Loucy (cell line): ENCODE results near the gene BMP8B.
"Not testable (repeated sequence)": the region's sequence is repeated elsewhere in the genome, so short reads cannot be mapped to it uniquely, and the experiment has no call there.

Experiments
- H2AFZ ChIP-seq: fragments of 200-600 bp; sonication (generic); 2 replicates; pipeline ENCODE4 v1.6.0; 2016; ENCODE audit warnings: antibody characterized with exemption, mild to moderate bottlenecking, low read length, moderate library complexity
- H3F3A ChIP-seq: fragments of 200-600 bp; 2 replicates; pipeline ENCODE4 v1.6.0; 2016; ENCODE audit warnings: antibody characterized with exemption, low read depth, mild to moderate bottlenecking
- H3K27me3 ChIP-seq: fragments of 200-600 bp; sonication (generic); 2 replicates; pipeline ENCODE4 v1.6.1; 2014; ENCODE audit warnings: low read length, mild to moderate bottlenecking; ENCODE audit not compliant: insufficient read depth, poor library complexity, severe bottlenecking
- H3K36me3 ChIP-seq: fragments of 200-600 bp; sonication (generic); 2 replicates; pipeline ENCODE4 v1.6.1; 2016; ENCODE audit warnings: low read length; ENCODE audit not compliant: insufficient read depth
- H3K4me1 ChIP-seq: fragments of 200-600 bp; sonication (generic); 2 replicates; pipeline ENCODE4 v1.5.1; 2014; ENCODE audit warnings: low read length, mild to moderate bottlenecking; ENCODE audit not compliant: insufficient read depth, poor library complexity, severe bottlenecking
- H3K4me2 ChIP-seq: fragments of 200-600 bp; sonication (generic); 2 replicates; pipeline ENCODE4 v1.6.0; 2014; ENCODE audit warnings: antibody characterized with exemption, low read length, low read depth, mild to moderate bottlenecking; ENCODE audit not compliant: poor library complexity, severe bottlenecking
- H3K4me3 ChIP-seq: fragments of 200-600 bp; sonication (generic); 2 replicates; pipeline ENCODE4 v1.5.1; 2014; ENCODE audit warnings: low read length, mild to moderate bottlenecking, mixed read lengths; ENCODE audit not compliant: poor library complexity, severe bottlenecking
- H3K79me2 ChIP-seq: fragments of 200-600 bp; sonication (generic); 2 replicates; pipeline ENCODE4 v1.6.1; 2014; ENCODE audit warnings: low read length; ENCODE audit not compliant: insufficient read depth
- H3K9ac ChIP-seq: fragments of 200-600 bp; sonication (generic); 2 replicates; pipeline ENCODE4 v1.6.0; 2014; ENCODE audit warnings: mild to moderate bottlenecking, low read depth, low read length, moderate library complexity; ENCODE audit not compliant: poor library complexity, severe bottlenecking
- H3K9me2 ChIP-seq: fragments of 200-600 bp; sonication (generic); replicated peaks from 2 replicates; pipeline ENCODE4 v1.6.1; 2016; ENCODE audit warnings: low read depth, low read length, mixed read lengths
- H3K9me3 ChIP-seq: fragments of 200-600 bp; sonication (generic); 2 replicates; pipeline ENCODE4 v1.6.1; 2014; ENCODE audit warnings: mild to moderate bottlenecking, antibody characterized with exemption, low read length, low read depth; ENCODE audit not compliant: insufficient read depth
- H4K20me1 ChIP-seq: fragments of 200-600 bp; sonication (generic); 2 replicates; pipeline ENCODE4 v1.6.0; 2014; ENCODE audit warnings: antibody characterized with exemption, low read length, mild to moderate bottlenecking; ENCODE audit not compliant: insufficient read depth, poor library complexity, severe bottlenecking
- EZH2phosphoT487 ChIP-seq: fragments of 200-600 bp; IDR thresholded peaks from 2 replicates; pipeline ENCODE4 v1.6.1; 2018; ENCODE audit warnings: antibody characterized with exemption, mild to moderate bottlenecking, moderate library complexity, borderline replicate concordance
- TF ChIP-seq, protein P1 (sequence below): fragments of 200-600 bp; sonication (generic); conservative IDR thresholded peaks from 2 replicates; pipeline ENCODE4 v1.5.1; 2014; ENCODE audit warnings: mild to moderate bottlenecking, antibody characterized with exemption, low read length

BMP8B gene

GRCh38 chr1:39788426-39788757 is 273 bp downstream of the BMP8B start:
- Histone ChIP-seq H3K9ac (no peak overlapping the region), H3K4me3 (no peak overlapping the region)

DNA sequence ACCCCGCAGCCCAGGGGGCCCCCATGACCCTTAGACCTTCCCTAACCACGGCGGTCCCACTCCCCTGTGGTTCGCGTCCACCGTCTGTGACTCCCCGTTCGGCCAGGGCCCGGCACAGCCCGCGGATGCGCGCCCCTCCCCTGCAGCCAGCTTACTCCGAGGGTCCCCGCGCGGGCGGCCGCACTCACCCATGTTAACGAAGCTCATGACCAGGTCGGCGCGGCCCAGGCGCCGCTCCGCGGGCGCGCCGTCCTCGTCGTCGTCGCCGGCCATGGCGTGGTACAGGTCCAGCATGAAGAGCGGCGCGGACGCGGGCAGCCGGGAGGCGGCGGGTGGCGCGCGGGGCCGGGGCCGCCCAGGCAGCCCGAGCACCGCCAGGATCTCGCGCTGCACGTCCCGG is 701 bp downstream of the BMP8B start:
- not testable (repeated sequence) for H3K4me3 ChIP-seq

More at GRCh38 chr1:39788426-39788757, 273 bp downstream of the BMP8B start:
- no peaks in the 10 kb centered on the region for H3K9me2 ChIP-seq
- no peaks in the 10 kb centered on the region for H3K4me1 ChIP-seq
- no peak overlapping the region for H2AFZ ChIP-seq
- no peaks in the 10 kb centered on the region for H3K9me3 ChIP-seq
- H3K36me3 ChIP-seq, result no peaks in the 10 kb centered on the region
- H3F3A ChIP-seq, result no peaks in the 10 kb centered on the region
- H4K20me1 ChIP-seq, result no peaks in the 10 kb centered on the region
- no peaks in the 10 kb centered on the region for H3K27me3 ChIP-seq
- no peak overlapping the region for H3K4me2 ChIP-seq
- H3K79me2 ChIP-seq, result no peaks in the 10 kb centered on the region
- TF ChIP-seq, protein P1, sequence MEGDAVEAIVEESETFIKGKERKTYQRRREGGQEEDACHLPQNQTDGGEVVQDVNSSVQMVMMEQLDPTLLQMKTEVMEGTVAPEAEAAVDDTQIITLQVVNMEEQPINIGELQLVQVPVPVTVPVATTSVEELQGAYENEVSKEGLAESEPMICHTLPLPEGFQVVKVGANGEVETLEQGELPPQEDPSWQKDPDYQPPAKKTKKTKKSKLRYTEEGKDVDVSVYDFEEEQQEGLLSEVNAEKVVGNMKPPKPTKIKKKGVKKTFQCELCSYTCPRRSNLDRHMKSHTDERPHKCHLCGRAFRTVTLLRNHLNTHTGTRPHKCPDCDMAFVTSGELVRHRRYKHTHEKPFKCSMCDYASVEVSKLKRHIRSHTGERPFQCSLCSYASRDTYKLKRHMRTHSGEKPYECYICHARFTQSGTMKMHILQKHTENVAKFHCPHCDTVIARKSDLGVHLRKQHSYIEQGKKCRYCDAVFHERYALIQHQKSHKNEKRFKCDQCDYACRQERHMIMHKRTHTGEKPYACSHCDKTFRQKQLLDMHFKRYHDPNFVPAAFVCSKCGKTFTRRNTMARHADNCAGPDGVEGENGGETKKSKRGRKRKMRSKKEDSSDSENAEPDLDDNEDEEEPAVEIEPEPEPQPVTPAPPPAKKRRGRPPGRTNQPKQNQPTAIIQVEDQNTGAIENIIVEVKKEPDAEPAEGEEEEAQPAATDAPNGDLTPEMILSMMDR, result no peak
- no peak for TF ChIP-seq EZH2phosphoT487

DNA sequence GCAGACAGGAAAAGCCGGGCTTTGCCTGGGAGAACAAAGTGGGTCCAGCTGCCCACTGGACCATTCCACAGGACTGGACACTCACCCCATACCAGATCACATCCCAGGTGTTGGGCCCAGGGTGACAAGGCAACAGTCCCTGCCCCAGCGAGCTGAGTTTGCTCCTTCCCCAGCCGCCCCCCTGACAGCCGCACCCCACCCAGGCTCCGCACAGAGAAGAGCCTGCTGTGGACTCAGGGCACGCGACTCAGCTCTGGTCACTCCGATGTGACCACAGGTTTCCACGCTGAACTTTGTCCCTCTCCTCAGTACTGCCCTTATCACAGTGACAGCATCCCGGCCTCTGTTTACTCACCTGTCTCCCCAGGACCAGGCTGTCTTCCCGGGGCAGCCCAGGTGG is 1.2 kb downstream of the BMP8B start:
- no peak overlapping the region for H3K9ac ChIP-seq
- no peaks in the 10 kb centered on the region for H3K36me3 ChIP-seq
- no peaks in the 10 kb centered on the region for H4K20me1 ChIP-seq
- H3F3A ChIP-seq, result no peaks in the 10 kb centered on the region
- no peaks in the 10 kb centered on the region for H3K79me2 ChIP-seq
- no peak overlapping the region for H3K4me3 ChIP-seq
- H3K27me3 ChIP-seq, result no peaks in the 10 kb centered on the region
- no peaks in the 10 kb centered on the region for H3K4me1 ChIP-seq
- no peak for TF ChIP-seq EZH2phosphoT487
- TF ChIP-seq, protein P1, result no peak
- H3K9me2 ChIP-seq, result no peaks in the 10 kb centered on the region
- no peak overlapping the region for H3K4me2 ChIP-seq
- H2AFZ ChIP-seq, result no peak overlapping the region
- H3K9me3 ChIP-seq, result no peaks in the 10 kb centered on the region

More for the DNA sequence above, 701 bp downstream of the BMP8B start:
- not testable (repeated sequence) for H2AFZ ChIP-seq, H3K4me2 ChIP-seq, H3K9ac ChIP-seq, H3K9me3 ChIP-seq, H3K27me3 ChIP-seq, H3F3A ChIP-seq, H3K9me2 ChIP-seq, H3K79me2 ChIP-seq, H3K36me3 ChIP-seq, H3K4me1 ChIP-seq, H4K20me1 ChIP-seq

DNA sequence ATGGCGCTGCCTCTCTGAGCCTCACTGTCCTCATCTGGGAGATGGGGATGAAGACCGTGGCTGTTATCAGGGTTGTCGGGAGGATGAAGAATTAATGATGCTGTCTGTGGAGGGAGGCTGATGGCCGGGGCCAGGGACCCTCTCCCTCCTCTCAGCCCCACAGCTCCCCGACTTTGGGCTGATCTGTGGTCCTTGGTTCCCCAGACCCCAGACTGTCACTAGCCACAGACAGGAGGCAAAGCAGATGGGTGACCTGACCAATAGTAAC is 1.6 kb downstream of the BMP8B start:
- not testable (repeated sequence) for H3K9me3 ChIP-seq, H3K4me1 ChIP-seq, H3K79me2 ChIP-seq, H4K20me1 ChIP-seq, H2AFZ ChIP-seq, H3K4me3 ChIP-seq, H3K9me2 ChIP-seq, H3K27me3 ChIP-seq, H3F3A ChIP-seq, H3K4me2 ChIP-seq, H3K36me3 ChIP-seq, H3K9ac ChIP-seq

GRCh38 chr1:39786303-39787107 is 2.2 kb downstream of the BMP8B start:
- H3K36me3 ChIP-seq, H3K27me3 ChIP-seq, H2AFZ ChIP-seq, H3K9me3 ChIP-seq, H3K4me2 ChIP-seq, H3K9me2 ChIP-seq, H3K4me3 ChIP-seq, H3K79me2 ChIP-seq, H4K20me1 ChIP-seq, H3F3A ChIP-seq, H3K9ac ChIP-seq, H3K4me1 ChIP-seq: not testable (repeated sequence)

- H2AFZ ChIP-seq, H3K79me2 ChIP-seq, H3K36me3 ChIP-seq, H4K20me1 ChIP-seq, H3F3A ChIP-seq, H3K9me2 ChIP-seq, H3K4me1 ChIP-seq, H3K9me3 ChIP-seq, H3K4me3 ChIP-seq, H3K4me2 ChIP-seq, H3K27me3 ChIP-seq, H3K9ac ChIP-seq: not testable (repeated sequence)
These were observed 6.0 kb downstream of the BMP8B start for GRCh38 chr1:39782685-39783084.
